GM18505 (cell line): ENCODE data around the gene LHX8.
A peak's percentile ranks its signal among the peaks of the same experiment; 100 is the strongest.

Experiments used
- ATAC-seq: cut with Tn5 transposase; IDR thresholded peaks from one replicate; pipeline ENCODE4 v1.9.1; 2021; ENCODE audit not compliant: unreplicated experiment
- POLR2A ChIP-seq: IDR thresholded peaks from 4 replicates; pipeline ENCODE4 v1.6.1; 2011; ENCODE audit warnings: borderline replicate concordance; ENCODE audit not compliant: insufficient read depth, insufficient read length; ENCODE audit errors: extremely low read depth

Gene LHX8

GRCh38 chr1:75202751-75203150, 68.6 kb downstream of the LHX8 start:
- TF ChIP-seq POLR2A, result no peak
- no peak for ATAC-seq

DNA sequence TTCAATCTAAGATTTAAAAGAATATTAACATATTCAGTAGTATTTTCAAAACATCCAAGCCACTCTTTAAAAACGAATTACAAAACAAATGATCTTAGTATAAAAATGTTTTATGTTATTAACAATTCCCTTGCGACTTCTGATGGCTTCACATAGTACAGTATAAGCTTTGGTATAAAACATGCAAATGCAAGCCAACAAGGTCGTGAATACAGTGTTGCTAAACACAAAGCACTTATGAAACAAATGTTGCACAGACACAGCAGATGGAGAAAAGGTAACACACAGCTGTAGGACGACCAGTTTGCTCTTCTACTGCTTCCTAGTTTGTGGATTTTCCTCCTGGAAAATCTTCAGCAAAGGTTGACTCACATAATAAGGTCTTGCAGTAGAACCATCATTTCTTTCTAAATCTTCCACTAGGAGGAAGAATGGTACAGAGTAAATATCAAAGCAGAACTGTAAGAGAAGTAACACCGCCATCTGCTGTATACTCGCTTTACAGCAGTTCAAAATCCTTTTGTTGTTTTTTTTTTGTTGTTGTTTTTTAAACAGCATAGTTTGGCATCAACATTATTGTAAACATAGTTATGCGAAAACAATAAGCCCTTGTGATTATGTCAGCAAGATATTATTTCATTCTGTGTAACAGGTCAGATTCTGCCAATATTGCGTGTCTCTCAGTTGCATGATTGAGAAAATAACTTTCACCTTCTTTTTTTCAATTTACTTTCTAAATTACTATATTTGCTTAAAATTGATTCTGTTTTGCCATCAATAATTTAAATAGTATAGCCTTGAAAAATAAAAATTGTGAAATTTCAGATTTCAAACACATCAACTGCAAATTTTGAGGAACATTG, 69.5 kb downstream of the LHX8 start:
- TF ChIP-seq POLR2A, result no peak
- ATAC-seq, result peak; percentile 87

- ATAC-seq, result no peak
- TF ChIP-seq POLR2A, result no peak
These were observed 74.7 kb downstream of the LHX8 start for GRCh38 chr1:75208862-75209261.
